Body of pancreas (tissue), 4 donors: ENCODE measurements around the gene SYCN. TPM values are rescaled to one million over a fixed set of nuclear protein-coding genes. Genes with fewer than 3 reads are reported as not detected.

Experiments used
- ATAC-seq: fragments of 150-250 bp; one replicate; pipeline ENCODE4 v1.9.1; 2016
- DNase-seq, 4 donors: peaks; one replicate each; pipeline ENCODE4 v3.0.0-alpha.2; 2019
- H3K27ac ChIP-seq, 4 donors: fragments of 200-600 bp; sonication (generic); 1 replicate in 3 of 4; 2 replicates in 1 of 4; pipeline versions ENCODE4 v1.5.1 to v1.6.1; 2016 to 2019; ENCODE audit warnings: mild to moderate bottlenecking in 1 of 4, mixed read lengths in 1 of 4, moderate library complexity in 1 of 4
- H3K27me3 ChIP-seq, 2 donors: fragments of 200-600 bp; sonication (generic); one replicate each; pipeline ENCODE4 v1.6.0; 2016; ENCODE audit warnings: mild to moderate bottlenecking in 1 of 2
- H3K36me3 ChIP-seq, 2 donors: fragments of 200-600 bp; sonication (generic); replicated peaks in 1 of 2; 2 replicates each; pipeline ENCODE4 v1.5.1; 2016; ENCODE audit warnings: low read depth in 2 of 2; ENCODE audit not compliant: insufficient read depth in 1 of 2
- H3K4me1 ChIP-seq: fragments of 200-600 bp; sonication (generic); one replicate; pipeline ENCODE4 v1.6.0; 2016
- H3K4me3 ChIP-seq, 2 donors: fragments of 200-600 bp; sonication (generic); 1 replicate in 1 of 2; 2 replicates in 1 of 2; pipeline ENCODE4 v1.5.1; 2016 to 2019
- H3K9me3 ChIP-seq, 3 donors: fragments of 200-600 bp; sonication (generic); 1 replicate in 2 of 3; 2 replicates in 1 of 3; pipeline ENCODE4 v1.5.1; 2016
- CTCF ChIP-seq, 7 experiments: fragments of 450-650 bp in 4 of 7; fragments of 200-600 bp in 3 of 7; sonication (generic) in 3 of 7; IDR thresholded peaks; one replicate each; pipeline ENCODE4 v1.5.1; 2016 to 2019; ENCODE audit warnings: antibody characterized with exemption in 7 of 7
- POLR2A ChIP-seq, 3 donors: fragments of 450-650 bp; IDR thresholded peaks; one replicate each; pipeline ENCODE4 v1.6.1; 2016; ENCODE audit warnings: antibody characterized with exemption in 3 of 3, mild to moderate bottlenecking in 2 of 3
- WGBS, 2 donors: methylation state at CpG; one replicate each; pipeline ENCODE4 v1.1.5; 2017; 5-methylcytosine and 5-hydroxymethylcytosine counted together
- intact Hi-C: fragments of 100-400 bp; cut with DNase I; formaldehyde crosslinking; loops from one replicate; pipeline ENCODE4 v1.15.1; 2023
- total RNA-seq, 2 donors: library from RNA; depleted of rRNA; stranded (reverse); fragments of >200 nt; gene quantifications; one replicate each; pipeline ENCODE4 v1.1.0, GENCODE V29; 2016

SYCN gene
- total RNA-seq, 2 donors from 2014 or later, result 2,614 to 5,793 TPM

GRCh38 chr19:39160889-39161672, 43.0 kb downstream of the SYCN start:
- TF ChIP-seq CTCF (IDR thresholded peaks at IDR 0.05) (no peak), POLR2A (IDR thresholded peaks at IDR 0.05) (no peak)
- ATAC-seq, result no peak
- Histone ChIP-seq H3K27me3 (no peaks in the 10 kb centered on the region), H3K27ac (peak overlapping the region; percentile 5 to 46 (median 29)), H3K36me3 (no peaks in the 10 kb centered on the region), H3K4me1 (peaks cover 76% of the 10 kb centered on the region), H3K4me3 (no peak overlapping the region), H3K9me3 (no peaks in the 10 kb centered on the region)
- DNase-seq, result peak in 2 of 4 donors; percentile 42 to 47
- WGBS, 2 donors, result 78 to 82% methylated on average over 11 to 21 of the region's 21 CpGs
- intact Hi-C loops, result no loop called here

- no peak for TF ChIP-seq POLR2A (IDR thresholded peaks at IDR 0.05)
- peak in 1 of 7 experiments; percentile 23 for TF ChIP-seq CTCF (IDR thresholded peaks at IDR 0.05)
- no peaks in the 10 kb centered on the region for H3K27me3 ChIP-seq
- DNase-seq (peak in 3 of 4 donors; percentile 48 to 65 (median 64)), ATAC-seq (peak; percentile 24)
- H3K4me3 ChIP-seq, result no peak overlapping the region
- no peaks in the 10 kb centered on the region for H3K36me3 ChIP-seq
- 6 to 16% methylated on average over 8 of the region's 8 CpGs for WGBS, 2 donors
- intact Hi-C loops, result no loop called here
- H3K9me3 ChIP-seq, result no peaks in the 10 kb centered on the region
- peak overlapping the region; percentile 5 to 46 (median 29) for H3K27ac ChIP-seq
- H3K4me1 ChIP-seq, result peaks cover 76% of the 10 kb centered on the region
Measured at GRCh38 chr19:39160523-39160861, 43.6 kb downstream of the SYCN start.

DNA sequence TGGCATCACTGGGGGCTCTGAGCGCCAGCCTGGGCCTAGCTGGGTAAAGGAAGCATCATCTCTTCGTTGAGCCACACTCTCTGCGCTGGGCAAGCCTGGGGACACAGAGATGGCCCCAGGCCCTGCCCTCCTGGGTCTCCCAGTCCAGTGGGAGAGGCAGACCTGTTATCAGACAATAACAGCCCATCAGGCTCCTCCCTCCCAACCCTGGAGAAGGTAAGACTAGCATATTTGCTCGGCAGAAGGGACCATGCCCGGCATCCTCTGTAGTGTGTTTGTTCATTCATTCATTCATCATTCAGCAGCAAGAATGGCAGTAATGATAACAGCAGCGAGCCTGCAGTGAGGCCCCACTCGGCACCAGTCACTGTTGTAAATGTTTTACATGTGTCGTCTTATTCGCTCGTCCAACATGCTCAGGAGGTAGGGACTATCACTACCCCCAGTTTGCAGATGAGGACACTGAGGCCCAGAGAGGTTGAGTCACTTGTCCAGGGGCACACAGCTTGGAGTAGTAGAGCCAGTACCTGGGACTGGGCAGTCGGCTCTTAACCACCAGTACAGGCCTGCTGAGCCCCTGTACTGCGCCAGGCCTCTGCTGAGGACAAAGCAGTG, 45.3 kb downstream of the SYCN start:
- WGBS, 2 donors, result 59 to 76% methylated on average over 7 to 11 of the region's 12 CpGs

GRCh38 chr19:39157997-39158389, 46.1 kb downstream of the SYCN start:
- no peak for TF ChIP-seq POLR2A (IDR thresholded peaks at IDR 0.05)
- no peak for TF ChIP-seq CTCF (IDR thresholded peaks at IDR 0.05)
- WGBS, 2 donors, result 87 to 90% methylated on average over 13 to 15 of the region's 15 CpGs
- no peak overlapping the region for H3K27ac ChIP-seq
- ATAC-seq (no peak), DNase-seq (no peak)
- no peak overlapping the region for H3K4me3 ChIP-seq
- intact Hi-C loops, result no loop called here
- no peaks in the 10 kb centered on the region for H3K9me3 ChIP-seq
- H3K4me1 ChIP-seq, result peaks cover 81% of the 10 kb centered on the region
- H3K36me3 ChIP-seq, result no peaks in the 10 kb centered on the region
- H3K27me3 ChIP-seq, result no peaks in the 10 kb centered on the region

More for the DNA sequence above, 45.3 kb downstream of the SYCN start:
- Histone ChIP-seq H3K9me3 (no peaks in the 10 kb centered on the region), H3K4me1 (peaks cover 86% of the 10 kb centered on the region), H3K27me3 (no peaks in the 10 kb centered on the region), H3K4me3 (no peak overlapping the region), H3K36me3 (no peaks in the 10 kb centered on the region), H3K27ac (no peak overlapping the region)
- DNase-seq (no peak), ATAC-seq (no peak)
- intact Hi-C loops, result no loop called here
- TF ChIP-seq POLR2A (IDR thresholded peaks at IDR 0.05) (no peak), CTCF (IDR thresholded peaks at IDR 0.05) (no peak)
